ENCODE data around the gene DLGAP1. TPM values are rescaled to one million over a fixed set of nuclear protein-coding genes. Genes with fewer than 3 reads are reported as not detected.

DLGAP1 gene
- total RNA-seq, 1 donor from 2014 or later: 5.4 TPM

DNA sequence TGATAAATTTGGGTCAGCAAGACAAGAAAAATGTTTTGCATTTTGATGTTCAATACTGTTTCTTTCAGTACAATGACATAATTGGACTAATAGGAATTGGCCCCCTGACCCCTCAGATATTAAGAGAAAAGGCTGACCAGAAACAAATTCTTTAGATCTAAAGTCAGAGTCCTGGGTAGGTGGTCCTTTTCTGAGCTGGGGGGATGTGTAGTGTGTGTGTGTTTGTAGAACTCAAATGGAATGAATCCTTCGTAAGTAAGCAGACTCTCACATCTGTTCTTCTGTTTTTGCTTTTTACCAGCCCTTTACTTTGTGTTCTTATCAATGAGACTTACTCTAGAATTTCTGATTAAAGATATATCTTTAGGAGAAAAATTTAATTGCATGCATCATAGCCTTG lies 677.4 kb downstream of the DLGAP1 start:
- H3K4me3 ChIP-seq: no peak overlapping the region
- H3K4me1 ChIP-seq: peaks cover 8% of the 10 kb centered on the region
- H3K27me3 ChIP-seq: no peaks in the 10 kb centered on the region
- TF ChIP-seq, protein P1, sequence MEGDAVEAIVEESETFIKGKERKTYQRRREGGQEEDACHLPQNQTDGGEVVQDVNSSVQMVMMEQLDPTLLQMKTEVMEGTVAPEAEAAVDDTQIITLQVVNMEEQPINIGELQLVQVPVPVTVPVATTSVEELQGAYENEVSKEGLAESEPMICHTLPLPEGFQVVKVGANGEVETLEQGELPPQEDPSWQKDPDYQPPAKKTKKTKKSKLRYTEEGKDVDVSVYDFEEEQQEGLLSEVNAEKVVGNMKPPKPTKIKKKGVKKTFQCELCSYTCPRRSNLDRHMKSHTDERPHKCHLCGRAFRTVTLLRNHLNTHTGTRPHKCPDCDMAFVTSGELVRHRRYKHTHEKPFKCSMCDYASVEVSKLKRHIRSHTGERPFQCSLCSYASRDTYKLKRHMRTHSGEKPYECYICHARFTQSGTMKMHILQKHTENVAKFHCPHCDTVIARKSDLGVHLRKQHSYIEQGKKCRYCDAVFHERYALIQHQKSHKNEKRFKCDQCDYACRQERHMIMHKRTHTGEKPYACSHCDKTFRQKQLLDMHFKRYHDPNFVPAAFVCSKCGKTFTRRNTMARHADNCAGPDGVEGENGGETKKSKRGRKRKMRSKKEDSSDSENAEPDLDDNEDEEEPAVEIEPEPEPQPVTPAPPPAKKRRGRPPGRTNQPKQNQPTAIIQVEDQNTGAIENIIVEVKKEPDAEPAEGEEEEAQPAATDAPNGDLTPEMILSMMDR (IDR thresholded peaks at IDR 0.05): no peak
- no peak for ATAC-seq
- no peak for DNase-seq
- intact Hi-C loops (cut with DNase I): no loop called here
- H3K27ac ChIP-seq: no peak overlapping the region
- H3K9me3 ChIP-seq: no peaks in the 10 kb centered on the region
- H3K36me3 ChIP-seq: no peaks in the 10 kb centered on the region

DNA sequence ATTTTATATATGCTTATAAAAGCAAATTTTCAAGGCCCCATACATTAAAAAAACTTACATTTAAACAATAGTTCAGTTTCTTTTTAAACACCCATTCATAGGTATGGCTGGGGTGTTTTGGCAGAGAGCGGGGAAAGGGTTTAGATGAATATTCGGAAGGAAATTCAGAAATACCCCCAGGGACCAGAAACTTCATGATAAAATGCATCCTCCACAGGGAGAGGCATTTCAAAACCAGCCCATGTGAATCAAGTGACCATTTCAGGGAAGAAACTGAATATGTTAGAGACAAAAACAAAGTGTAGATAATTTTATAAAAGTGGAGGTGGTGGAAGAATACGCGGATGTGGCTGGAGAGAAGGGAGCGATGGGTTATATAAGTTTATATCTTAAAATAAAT lies 678.0 kb downstream of the DLGAP1 start:
- no peaks in the 10 kb centered on the region for H3K36me3 ChIP-seq
- H3K4me1 ChIP-seq: peaks cover 8% of the 10 kb centered on the region
- TF ChIP-seq, protein P1 (IDR thresholded peaks at IDR 0.05): no peak
- intact Hi-C loops (cut with DNase I): no loop called here
- H3K9me3 ChIP-seq: no peaks in the 10 kb centered on the region
- ATAC-seq: no peak
- H3K4me3 ChIP-seq: no peak overlapping the region
- no peak overlapping the region for H3K27ac ChIP-seq
- no peak for DNase-seq
- no peaks in the 10 kb centered on the region for H3K27me3 ChIP-seq

DNA sequence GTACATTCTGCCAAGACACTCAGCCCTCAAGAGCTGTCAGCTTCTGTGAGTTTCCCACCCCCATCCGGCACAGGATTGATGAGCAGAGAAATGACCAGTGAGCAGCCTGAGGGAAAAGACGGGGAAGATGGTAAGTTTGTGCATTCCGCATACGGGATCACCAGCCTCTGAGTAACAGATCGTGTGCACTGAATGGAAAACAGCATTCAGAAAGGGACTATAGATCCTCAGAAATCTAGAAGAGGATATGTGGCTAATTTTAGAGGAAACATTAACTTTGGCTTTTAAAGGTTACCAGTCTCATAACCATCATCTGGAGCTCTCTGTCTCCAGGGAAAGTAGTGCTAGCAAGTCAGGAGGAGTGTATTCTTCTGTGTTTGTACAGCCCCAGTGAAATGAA lies 679.1 kb downstream of the DLGAP1 start:
- Histone ChIP-seq H3K27me3 (no peaks in the 10 kb centered on the region), H3K4me1 (peaks cover 11% of the 10 kb centered on the region), H3K27ac (no peak overlapping the region), H3K4me3 (no peak overlapping the region), H3K9me3 (no peaks in the 10 kb centered on the region), H3K36me3 (no peaks in the 10 kb centered on the region)
- DNase-seq (no peak), ATAC-seq (no peak)
- intact Hi-C loops (cut with DNase I): no loop called here
- TF ChIP-seq, protein P1 (IDR thresholded peaks at IDR 0.05): no peak

DNA sequence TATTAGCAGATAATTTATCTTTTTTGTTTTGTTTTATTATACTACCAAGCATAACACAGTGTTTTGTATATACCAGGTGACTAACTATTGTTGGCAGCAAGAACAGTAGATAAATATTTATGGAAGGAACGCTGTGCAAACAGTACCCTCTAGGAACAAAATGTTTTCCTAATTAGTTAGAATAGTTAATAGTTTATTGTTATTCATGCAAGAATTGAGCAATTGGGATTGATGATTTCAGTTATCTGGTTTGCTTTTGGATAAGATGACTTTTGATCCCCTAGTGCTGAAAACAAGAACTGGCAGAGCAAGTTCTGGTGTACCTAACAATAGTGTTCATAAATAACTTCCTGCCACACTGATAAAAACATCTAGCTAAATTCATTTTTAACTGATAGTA lies 681.8 kb downstream of the DLGAP1 start:
- no peaks in the 10 kb centered on the region for H3K36me3 ChIP-seq
- H3K9me3 ChIP-seq: no peaks in the 10 kb centered on the region
- H3K27ac ChIP-seq: no peak overlapping the region
- no peaks in the 10 kb centered on the region for H3K27me3 ChIP-seq
- TF ChIP-seq, protein P1 (IDR thresholded peaks at IDR 0.05): no peak
- no peak overlapping the region for H3K4me3 ChIP-seq
- ATAC-seq: no peak
- DNase-seq: no peak
- H3K4me1 ChIP-seq: peaks cover 14% of the 10 kb centered on the region
- intact Hi-C loops (cut with DNase I): no loop called here

DNA sequence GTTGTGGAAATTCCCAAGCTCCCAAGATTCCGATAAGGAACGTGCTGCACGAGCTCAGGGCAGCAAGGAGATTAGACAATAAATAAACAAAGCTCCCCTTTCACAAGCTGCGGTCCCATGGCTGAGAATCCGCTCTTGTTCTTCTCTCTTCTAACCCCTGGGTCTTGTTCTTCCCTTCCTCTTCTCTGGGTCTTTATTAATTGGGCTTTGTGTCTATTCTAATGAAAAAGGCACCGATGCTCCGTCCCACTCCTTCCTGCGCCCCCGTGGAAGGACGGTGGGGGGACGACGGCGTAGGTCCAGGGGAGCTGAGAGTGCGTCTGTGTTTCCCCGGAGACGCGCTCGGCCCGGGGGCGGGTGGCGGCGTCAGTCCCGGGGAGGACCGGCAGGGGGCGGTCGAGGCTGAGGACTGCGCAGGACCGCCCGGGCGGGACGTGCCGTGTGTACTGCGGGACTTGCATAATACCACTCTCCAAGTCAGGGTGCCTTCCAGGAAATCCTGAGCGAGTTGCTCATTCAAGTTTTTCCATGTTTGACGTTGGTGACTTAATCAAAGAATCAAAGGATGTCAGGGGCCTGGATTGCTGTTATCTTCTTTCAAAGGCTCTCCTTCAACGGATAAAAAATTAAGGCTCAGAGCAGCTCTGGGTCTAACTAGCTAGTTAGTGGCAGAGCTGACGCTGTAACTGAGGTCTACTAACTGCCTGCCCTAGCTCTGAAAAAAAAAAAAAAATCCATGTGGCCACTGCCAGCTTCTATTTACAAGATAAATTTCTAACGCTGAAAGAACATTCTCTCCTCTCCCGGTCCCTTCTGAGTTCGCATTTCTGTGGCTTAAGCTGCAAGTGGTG lies 683.8 kb downstream of the DLGAP1 start:
- DNase-seq: peak; percentile 94
- TF ChIP-seq, protein P1 (IDR thresholded peaks at IDR 0.05): peak; percentile 96
- H3K36me3 ChIP-seq: no peaks in the 10 kb centered on the region
- no peaks in the 10 kb centered on the region for H3K27me3 ChIP-seq
- peaks cover under 1% of the 10 kb centered on the region for H3K9me3 ChIP-seq
- peaks cover 14% of the 10 kb centered on the region for H3K4me1 ChIP-seq
- intact Hi-C loops (cut with DNase I): no loop called here
- ATAC-seq: peak; percentile 100
- peak overlapping the region; percentile 36 for H3K4me3 ChIP-seq
- peak overlapping the region; percentile 17 for H3K27ac ChIP-seq
